GM19351 (cell line): ENCODE data around the gene CLMN.

ENCODE experiments used
- ATAC-seq: cut with Tn5 transposase; IDR thresholded peaks from one replicate; pipeline ENCODE4 v1.9.1; 2021; ENCODE audit warnings: mild to moderate bottlenecking, moderate library complexity; ENCODE audit not compliant: unreplicated experiment

Gene CLMN

GRCh38 chr14:95322651-95323050 lies 2.9 kb upstream of the CLMN start:
- no peak for ATAC-seq

GRCh38 chr14:95321693-95322455 lies 2.2 kb upstream of the CLMN start:
- no peak for ATAC-seq

- no peak for ATAC-seq
Measured at GRCh38 chr14:95320955-95321600, 1.4 kb upstream of the CLMN start.

- ATAC-seq: peak; percentile 21
Measured at GRCh38 chr14:95320078-95320895, 579 bp upstream of the CLMN start.

GRCh38 chr14:95318399-95319311 lies 1.1 kb downstream of the CLMN start:
- no peak for ATAC-seq

GRCh38 chr14:95317817-95318343 lies 1.8 kb downstream of the CLMN start:
- ATAC-seq: no peak

GRCh38 chr14:95316821-95317220 lies 2.9 kb downstream of the CLMN start:
- no peak for ATAC-seq

GRCh38 chr14:95315579-95315978 lies 4.1 kb downstream of the CLMN start:
- no peak for ATAC-seq

- ATAC-seq: no peak
Measured at GRCh38 chr14:95315156-95315555, 4.6 kb downstream of the CLMN start.

- peak; percentile 71 for ATAC-seq
Measured at GRCh38 chr14:95314609-95315008, 5.1 kb downstream of the CLMN start.

- ATAC-seq: no peak
Measured at GRCh38 chr14:95313707-95314106, 6.0 kb downstream of the CLMN start.

- no peak for ATAC-seq
Measured at GRCh38 chr14:95313190-95313589, 6.5 kb downstream of the CLMN start.

GRCh38 chr14:95312311-95312710 lies 7.4 kb downstream of the CLMN start:
- no peak for ATAC-seq

- ATAC-seq: no peak
Measured at GRCh38 chr14:95311752-95312151, 8.0 kb downstream of the CLMN start.

- no peak for ATAC-seq
Measured at GRCh38 chr14:95310635-95311380, 8.9 kb downstream of the CLMN start.

GRCh38 chr14:95309261-95310051 lies 10.3 kb downstream of the CLMN start:
- no peak for ATAC-seq

GRCh38 chr14:95308073-95308472 lies 11.6 kb downstream of the CLMN start:
- no peak for ATAC-seq

GRCh38 chr14:95307402-95308041 lies 12.2 kb downstream of the CLMN start:
- no peak for ATAC-seq
